ENCODE results near the gene KIF24. TPM values are rescaled to one million over a fixed set of nuclear protein-coding genes. Genes with fewer than 3 reads are reported as not detected.
"Not testable (repeated sequence)": the region's sequence is repeated elsewhere in the genome, so short reads cannot be mapped to it uniquely, and the experiment has no call there.

KIF24 gene
- total RNA-seq, 4 donors from 2014 or later, result 2.1 to 5.2 (median 2.9) TPM

- Histone ChIP-seq H3K9me3 (no peaks in the 10 kb centered on the region), H3K27ac (peak overlapping the region in 1 of 4 donors; percentile 28), H3K36me3 (peaks cover 0 to 14% (median 0%) of the 10 kb centered on the region in 3 donors), H3K4me3 (no peak overlapping the region), H3K27me3 (no peaks in the 10 kb centered on the region), H3K4me1 (peaks cover 0 to 26% (median 0%) of the 10 kb centered on the region in 4 donors)
- DNase-seq, result no peak
- no peak for TF ChIP-seq POLR2A (IDR thresholded peaks at IDR 0.05)
- no peak for TF ChIP-seq CTCF (IDR thresholded peaks at IDR 0.05)
These were observed 12.7 kb upstream of the KIF24 start for GRCh38 chr9:34341659-34342295.

- Histone ChIP-seq H3K36me3 (peaks cover 0 to 14% (median 0%) of the 10 kb centered on the region in 3 donors), H3K9me3 (no peaks in the 10 kb centered on the region), H3K4me3 (no peak overlapping the region), H3K4me1 (peaks cover 0 to 4% (median 0%) of the 10 kb centered on the region in 4 donors), H3K27ac (no peak overlapping the region), H3K27me3 (no peaks in the 10 kb centered on the region)
- TF ChIP-seq CTCF (IDR thresholded peaks at IDR 0.05) (no peak), POLR2A (IDR thresholded peaks at IDR 0.05) (no peak)
- no peak for DNase-seq
These were observed 9.8 kb upstream of the KIF24 start for GRCh38 chr9:34338665-34339385.

- not testable (repeated sequence) for DNase-seq, H3K27ac ChIP-seq, H3K4me3 ChIP-seq, H3K4me1 ChIP-seq, H3K27me3 ChIP-seq, H3K9me3 ChIP-seq
- peaks cover 0 to 14% (median 0%) of the 10 kb centered on the region in 3 donors for H3K36me3 ChIP-seq
These were observed 9.0 kb upstream of the KIF24 start for GRCh38 chr9:34338079-34338478.

GRCh38 chr9:34337403-34337802 lies 8.3 kb upstream of the KIF24 start:
- H3K4me1 ChIP-seq, result no peaks in the 10 kb centered on the region

GRCh38 chr9:34335376-34335775 lies 6.3 kb upstream of the KIF24 start:
- no peak for DNase-seq
- TF ChIP-seq CTCF (IDR thresholded peaks at IDR 0.05) (no peak), POLR2A (IDR thresholded peaks at IDR 0.05) (no peak)
- Histone ChIP-seq H3K4me1 (peaks cover 0 to 11% (median 0%) of the 10 kb centered on the region in 4 donors), H3K27me3 (no peaks in the 10 kb centered on the region), H3K36me3 (peaks cover 0 to 14% (median 0%) of the 10 kb centered on the region in 3 donors), H3K4me3 (no peak overlapping the region), H3K27ac (no peak overlapping the region), H3K9me3 (no peaks in the 10 kb centered on the region)

More at GRCh38 chr9:34337403-34337802, 8.3 kb upstream of the KIF24 start:
- Histone ChIP-seq H3K9me3 (no peaks in the 10 kb centered on the region), H3K4me3 (no peak overlapping the region), H3K36me3 (peaks cover 0 to 14% (median 0%) of the 10 kb centered on the region in 3 donors), H3K27me3 (no peaks in the 10 kb centered on the region), H3K27ac (no peak overlapping the region)
- DNase-seq, result no peak
- TF ChIP-seq POLR2A (IDR thresholded peaks at IDR 0.05) (no peak), CTCF (IDR thresholded peaks at IDR 0.05) (no peak)

- Histone ChIP-seq H3K4me3 (no peak overlapping the region), H3K36me3 (peaks cover 0 to 14% (median 0%) of the 10 kb centered on the region in 3 donors), H3K4me1 (peaks cover 0 to 15% (median 0%) of the 10 kb centered on the region in 4 donors), H3K27me3 (no peaks in the 10 kb centered on the region), H3K27ac (no peak overlapping the region), H3K9me3 (no peaks in the 10 kb centered on the region)
- TF ChIP-seq POLR2A (IDR thresholded peaks at IDR 0.05), result no peak
- no peak for TF ChIP-seq CTCF (IDR thresholded peaks at IDR 0.05)
- DNase-seq, result no peak
These were observed 5.8 kb upstream of the KIF24 start for GRCh38 chr9:34334916-34335315.
